Breast epithelium (tissue), 4 donors: ENCODE data around the gene MACROH2A1. TPM values are rescaled to one million over a fixed set of nuclear protein-coding genes. Genes with fewer than 3 reads are reported as not detected.

Experiments
- DNase-seq, 2 donors: peaks; one replicate each; pipeline ENCODE4 v3.0.0-alpha.2; 2019; ENCODE audit warnings: low spot score in 2 of 2
- H3K27ac ChIP-seq, 2 donors: fragments of 200-600 bp; sonication (generic) in 1 of 2; one replicate each; pipeline ENCODE4 v1.5.1; 2016 to 2019; ENCODE audit warnings: mild to moderate bottlenecking in 1 of 2
- H3K27me3 ChIP-seq, 2 donors: fragments of 200-600 bp; sonication (generic) in 1 of 2; one replicate each; pipeline versions ENCODE4 v1.5.1 to v1.6.0; 2017 to 2019; ENCODE audit warnings: control low read depth in 1 of 2, mild to moderate bottlenecking in 1 of 2
- H3K36me3 ChIP-seq: fragments of 200-600 bp; one replicate; pipeline ENCODE4 v1.5.1; 2019
- H3K4me1 ChIP-seq, 2 donors: fragments of 200-600 bp; sonication (generic); one replicate each; pipeline ENCODE4 v1.5.1; 2016 to 2019; ENCODE audit warnings: control low read depth in 1 of 2
- H3K4me3 ChIP-seq, 3 donors: fragments of 200-600 bp; sonication (generic); 1 replicate in 2 of 3; 2 replicates in 1 of 3; pipeline ENCODE4 v1.5.1; 2016 to 2019; ENCODE audit warnings: mild to moderate bottlenecking in 3 of 3, moderate library complexity in 2 of 3
- H3K9me3 ChIP-seq, 2 donors: fragments of 200-600 bp; sonication (generic) in 1 of 2; one replicate each; pipeline ENCODE4 v1.5.1; 2016 to 2019; ENCODE audit warnings: control low read depth in 1 of 2
- POLR2A ChIP-seq: fragments of 450-650 bp; IDR thresholded peaks from one replicate; pipeline ENCODE4 v1.6.1; 2016; ENCODE audit warnings: antibody characterized with exemption, mild to moderate bottlenecking, moderate library complexity
- POLR2AphosphoS5 ChIP-seq, 3 donors: sonication (generic); formaldehyde crosslinking; IDR thresholded peaks; one replicate each; pipeline ENCODE4 v1.6.1; 2017; ENCODE audit warnings: antibody characterized with exemption in 3 of 3
- intact Hi-C: fragments of 100-400 bp; cut with DNase I; formaldehyde crosslinking; loops from one replicate; pipeline ENCODE4 v1.15.1; 2023; ENCODE audit warnings: low total_unique reads
- total RNA-seq, 3 donors: library from RNA; depleted of rRNA; stranded (reverse); fragments of >200 nt; gene quantifications; one replicate each; pipeline ENCODE4 v1.1.0, GENCODE V29; 2016
- TF ChIP-seq, protein P1 (sequence below), 3 donors: fragments of 450-650 bp; IDR thresholded peaks; one replicate each; pipeline ENCODE4 v1.5.1; 2016 to 2017; ENCODE audit warnings: antibody characterized with exemption in 3 of 3, mild to moderate bottlenecking in 3 of 3, moderate library complexity in 3 of 3

Gene MACROH2A1
- total RNA-seq, 3 donors from 2014 or later = 255 to 293 (median 272) TPM

DNA sequence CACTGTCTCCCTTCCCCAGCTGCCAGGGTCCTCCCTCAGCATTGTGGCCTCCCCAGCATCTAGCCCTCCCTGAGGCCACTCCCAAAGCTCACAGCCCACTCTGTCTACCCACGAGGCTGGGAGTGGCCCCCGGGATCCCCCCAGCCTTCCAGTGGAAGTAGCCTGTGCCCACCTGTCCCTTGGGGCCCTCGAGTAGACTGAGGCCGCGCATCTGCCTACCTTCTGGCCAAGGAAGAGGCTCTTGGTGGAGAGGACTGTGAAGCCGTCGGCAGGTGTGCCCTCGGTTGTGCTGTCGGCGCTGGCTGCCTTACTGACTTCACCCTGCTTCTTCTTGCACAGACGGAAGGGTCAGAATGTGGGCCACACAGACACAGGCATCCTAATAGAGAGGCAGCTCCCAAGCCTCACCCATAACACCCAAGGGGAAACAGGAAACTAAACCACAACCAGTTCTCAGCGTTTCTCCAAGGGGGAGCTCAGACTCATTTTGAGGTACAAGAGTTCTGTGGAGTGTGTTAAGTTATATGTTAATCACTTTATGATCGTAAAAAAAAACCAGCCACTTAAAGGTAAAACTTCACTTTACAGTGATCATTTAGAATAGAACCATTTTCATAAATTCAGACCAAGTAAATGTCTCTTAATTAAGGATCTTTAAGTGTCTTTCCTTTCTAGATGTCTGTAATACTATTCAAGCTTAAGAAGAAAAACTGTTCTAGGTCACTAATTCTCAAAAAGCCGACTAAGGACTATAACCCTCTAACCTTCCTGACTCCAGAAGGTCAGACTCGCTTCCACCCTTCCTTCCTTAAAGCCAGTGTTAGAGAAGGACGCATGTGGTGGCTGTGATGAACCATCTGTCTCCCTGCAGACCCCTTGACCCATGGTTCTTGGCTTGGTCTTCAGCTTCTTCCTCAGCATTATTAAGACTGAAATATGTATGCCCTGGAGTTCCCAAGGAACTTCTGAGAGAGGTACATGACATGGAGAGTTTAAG is 38.5 kb downstream of the MACROH2A1 start:
- intact Hi-C loops = no loop called here
- DNase-seq = no peak
- TF ChIP-seq, protein P1, sequence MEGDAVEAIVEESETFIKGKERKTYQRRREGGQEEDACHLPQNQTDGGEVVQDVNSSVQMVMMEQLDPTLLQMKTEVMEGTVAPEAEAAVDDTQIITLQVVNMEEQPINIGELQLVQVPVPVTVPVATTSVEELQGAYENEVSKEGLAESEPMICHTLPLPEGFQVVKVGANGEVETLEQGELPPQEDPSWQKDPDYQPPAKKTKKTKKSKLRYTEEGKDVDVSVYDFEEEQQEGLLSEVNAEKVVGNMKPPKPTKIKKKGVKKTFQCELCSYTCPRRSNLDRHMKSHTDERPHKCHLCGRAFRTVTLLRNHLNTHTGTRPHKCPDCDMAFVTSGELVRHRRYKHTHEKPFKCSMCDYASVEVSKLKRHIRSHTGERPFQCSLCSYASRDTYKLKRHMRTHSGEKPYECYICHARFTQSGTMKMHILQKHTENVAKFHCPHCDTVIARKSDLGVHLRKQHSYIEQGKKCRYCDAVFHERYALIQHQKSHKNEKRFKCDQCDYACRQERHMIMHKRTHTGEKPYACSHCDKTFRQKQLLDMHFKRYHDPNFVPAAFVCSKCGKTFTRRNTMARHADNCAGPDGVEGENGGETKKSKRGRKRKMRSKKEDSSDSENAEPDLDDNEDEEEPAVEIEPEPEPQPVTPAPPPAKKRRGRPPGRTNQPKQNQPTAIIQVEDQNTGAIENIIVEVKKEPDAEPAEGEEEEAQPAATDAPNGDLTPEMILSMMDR (IDR thresholded peaks at IDR 0.05) = no peak
- TF ChIP-seq POLR2A = no peak
- TF ChIP-seq POLR2AphosphoS5 (IDR thresholded peaks at IDR 0.05) = no peak
- Histone ChIP-seq H3K9me3 (no peaks in the 10 kb centered on the region), H3K4me3 (no peak overlapping the region), H3K27ac (no peak overlapping the region), H3K4me1 (no peaks in the 10 kb centered on the region), H3K36me3 (peaks cover 4% of the 10 kb centered on the region), H3K27me3 (no peaks in the 10 kb centered on the region)

DNA sequence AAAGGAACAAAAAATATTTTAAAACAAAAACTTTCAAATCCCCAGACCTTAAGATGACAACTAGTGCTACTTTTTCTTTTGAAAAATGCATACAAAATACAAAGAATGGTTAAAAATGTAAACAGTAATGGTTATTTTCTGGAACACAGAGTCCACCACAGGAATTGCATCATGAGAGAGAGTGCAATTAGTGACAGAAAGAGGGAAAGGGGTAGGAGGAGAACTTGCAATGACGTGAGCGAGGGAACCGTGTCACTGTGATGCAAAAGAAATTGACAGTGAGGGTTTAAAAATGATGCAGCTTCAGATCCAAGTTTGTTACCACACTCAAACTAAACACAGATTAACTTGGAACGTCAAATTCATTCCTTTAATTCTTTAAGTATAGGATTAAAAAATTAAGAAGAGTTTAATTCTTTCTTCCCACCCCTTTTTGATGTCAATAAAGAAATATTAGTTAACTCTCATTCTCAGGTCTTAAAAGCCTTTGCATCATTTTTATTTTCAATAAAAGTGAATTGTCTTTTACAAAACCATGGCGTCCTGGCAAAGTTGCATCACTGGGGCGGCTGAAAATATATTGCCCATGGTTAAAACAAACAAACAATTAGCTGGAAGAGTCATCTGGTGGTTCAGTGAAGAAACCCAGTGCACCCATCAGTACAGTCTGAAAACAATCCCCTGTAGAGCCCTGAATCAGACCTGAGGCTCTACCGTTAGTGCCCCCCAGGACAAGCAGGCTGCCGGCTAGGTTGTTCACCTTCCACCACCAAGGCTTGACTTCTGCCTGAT is 39.5 kb downstream of the MACROH2A1 start:
- TF ChIP-seq POLR2A (no peak), POLR2AphosphoS5 (IDR thresholded peaks at IDR 0.05) (no peak)
- TF ChIP-seq, protein P1 (IDR thresholded peaks at IDR 0.05) = no peak
- intact Hi-C loops = no loop called here
- Histone ChIP-seq H3K4me1 (peaks cover 0 to under 1% of the 10 kb centered on the region in 2 donors), H3K27ac (no peak overlapping the region), H3K36me3 (peaks cover 4% of the 10 kb centered on the region), H3K4me3 (no peak overlapping the region), H3K9me3 (no peaks in the 10 kb centered on the region), H3K27me3 (no peaks in the 10 kb centered on the region)
- no peak for DNase-seq

DNA sequence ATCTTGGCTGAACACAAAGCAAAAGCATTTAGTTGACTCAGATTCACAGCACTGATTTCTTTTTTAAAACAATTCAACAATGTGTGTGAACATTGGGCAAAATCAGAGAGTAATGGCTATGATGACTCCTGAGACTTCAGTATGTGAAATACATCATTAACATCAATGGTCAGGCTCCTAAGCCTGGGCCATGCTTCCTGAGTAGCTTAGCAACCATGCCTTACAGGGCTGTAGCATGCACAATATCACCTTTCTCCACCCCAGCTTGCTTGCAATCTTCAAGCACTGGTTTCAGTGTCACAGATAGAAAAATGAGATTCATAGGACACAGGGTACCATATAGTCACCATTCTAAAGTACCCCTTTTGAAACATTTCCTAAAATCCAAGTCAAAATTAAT is 41.3 kb downstream of the MACROH2A1 start:
- intact Hi-C loops = no loop called here
- Histone ChIP-seq H3K27ac (no peak overlapping the region), H3K4me1 (peaks cover 0 to 3% of the 10 kb centered on the region in 2 donors), H3K9me3 (no peaks in the 10 kb centered on the region), H3K36me3 (peaks cover 4% of the 10 kb centered on the region), H3K27me3 (no peaks in the 10 kb centered on the region), H3K4me3 (no peak overlapping the region)
- TF ChIP-seq POLR2A (no peak), POLR2AphosphoS5 (IDR thresholded peaks at IDR 0.05) (no peak)
- TF ChIP-seq, protein P1 (IDR thresholded peaks at IDR 0.05) = no peak
- DNase-seq = no peak

DNA sequence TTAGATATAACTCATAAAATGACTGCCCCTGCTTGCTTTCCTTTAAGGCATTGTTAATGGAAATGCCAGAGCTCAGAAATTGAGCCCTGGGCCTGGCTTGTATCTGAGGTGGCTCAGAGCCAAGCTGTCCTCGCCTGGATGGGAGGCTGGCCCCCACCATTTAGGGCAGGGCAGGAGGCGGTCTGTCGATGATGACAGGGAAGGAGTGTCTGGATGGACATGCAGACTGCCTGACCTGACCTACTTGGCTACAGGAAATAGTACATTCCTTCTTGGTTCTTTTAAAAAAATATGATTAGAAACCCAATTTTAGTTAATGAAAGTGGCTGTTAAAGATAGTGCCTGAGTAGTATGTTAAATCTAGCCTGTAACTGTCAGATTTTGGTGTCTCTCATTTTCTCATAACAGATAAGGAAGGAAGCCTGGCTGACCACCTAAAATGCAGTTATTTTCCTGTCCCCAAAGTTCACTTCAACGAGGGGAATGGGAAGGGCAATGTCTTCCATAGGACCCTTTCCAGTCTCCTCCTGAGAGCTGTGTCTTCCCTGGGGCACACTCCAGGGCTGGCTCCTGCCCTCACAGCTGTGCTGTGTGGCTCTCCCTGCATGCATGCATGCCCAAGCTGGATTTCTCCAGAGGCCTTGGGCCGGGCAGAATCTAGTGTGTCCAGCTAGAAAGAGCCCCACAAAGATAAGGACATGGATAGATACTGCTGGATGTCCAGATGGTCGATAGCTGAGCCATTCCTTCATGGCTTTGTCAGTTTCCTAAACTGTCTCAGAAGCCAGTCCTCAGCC is 42.3 kb downstream of the MACROH2A1 start:
- Histone ChIP-seq H3K4me1 (peaks cover 0 to 3% of the 10 kb centered on the region in 2 donors), H3K4me3 (no peak overlapping the region), H3K27me3 (no peaks in the 10 kb centered on the region), H3K36me3 (peaks cover 4% of the 10 kb centered on the region), H3K9me3 (no peaks in the 10 kb centered on the region), H3K27ac (peak overlapping the region; percentile 22 to 73)
- DNase-seq = no peak
- intact Hi-C loops = no loop called here
- TF ChIP-seq, protein P1 (IDR thresholded peaks at IDR 0.05) = no peak
- TF ChIP-seq POLR2AphosphoS5 (IDR thresholded peaks at IDR 0.05) = peak in 1 of 3 donors; percentile 21
